GM11168 (cell line): Measurements from ENCODE around the gene JRKL.
"Not testable (repeated sequence)": the region's sequence is repeated elsewhere in the genome, so short reads cannot be mapped to it uniquely, and the experiment has no call there.

Experiments used
- in situ Hi-C: fragments of 300-500 bp; cut with MboI; formaldehyde crosslinking; loops from one replicate; pipeline ENCODE4 v1.12.0; 2022; ENCODE audit warnings: low sequenced_read_pairs; ENCODE audit not compliant: unreplicated experiment

The JRKL gene

DNA sequence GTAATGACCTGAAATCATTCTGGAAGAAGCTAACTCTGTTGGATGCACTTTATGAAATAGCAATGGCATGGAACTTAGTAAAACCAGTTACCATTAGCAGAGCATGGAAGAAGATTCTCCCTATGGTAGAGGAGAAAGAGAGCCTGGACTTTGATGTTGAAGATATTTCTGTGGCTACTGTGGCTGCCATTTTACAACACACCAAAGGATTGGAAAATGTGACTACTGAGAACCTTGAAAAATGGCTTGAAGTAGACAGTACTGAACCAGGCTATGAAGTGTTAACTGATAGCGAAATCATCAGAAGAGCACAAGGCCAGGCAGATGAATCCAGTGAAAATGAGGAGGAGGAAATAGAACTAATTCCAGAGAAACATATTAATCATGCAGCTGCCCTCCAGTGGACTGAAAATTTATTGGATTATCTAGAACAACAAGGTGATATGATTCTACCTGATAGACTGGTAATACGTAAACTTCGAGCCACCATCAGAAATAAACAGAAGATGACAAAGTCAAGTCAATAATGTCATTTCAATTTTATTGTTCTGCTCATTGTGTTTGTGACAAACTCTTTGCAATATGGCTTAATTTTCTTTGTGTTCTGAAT, 2.0 kb downstream of the JRKL start:
- in situ Hi-C loops, result loop anchor here (25.0 kb wide), 1 partner anchor 555 kb away; no protein-coding TSS in a partner anchor

- in situ Hi-C loops, result loop anchor here (25.0 kb wide), 1 partner anchor 557 kb away; no protein-coding TSS in a partner anchor
Measured at GRCh38 chr11:96393753-96394348, 4.0 kb downstream of the JRKL start.

DNA sequence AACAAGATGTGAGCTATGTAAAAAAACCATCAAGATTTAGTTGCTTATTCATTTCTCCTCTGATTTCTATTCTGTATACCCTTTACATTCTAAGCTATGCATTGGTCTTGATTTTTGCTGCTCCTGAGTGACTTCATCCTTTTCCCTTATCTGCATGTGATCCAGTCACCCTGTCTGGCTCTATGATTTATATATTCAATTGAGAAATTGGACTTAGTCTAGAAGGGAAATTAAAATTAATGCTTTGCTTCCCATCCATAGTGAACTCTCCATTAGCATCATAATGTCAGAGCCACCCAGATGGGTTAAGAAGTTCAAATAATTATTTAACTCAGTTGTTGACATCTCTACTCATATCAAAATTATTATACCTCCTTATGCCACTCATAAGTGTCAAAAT, 5.0 kb downstream of the JRKL start:
- in situ Hi-C loops, result loop anchor here (25.0 kb wide), 1 partner anchor 557 kb away; no protein-coding TSS in a partner anchor

- in situ Hi-C loops, result loop anchor here (25.0 kb wide), 1 partner anchor 559 kb away; no protein-coding TSS in a partner anchor
Measured at GRCh38 chr11:96396637-96397036, 6.8 kb downstream of the JRKL start.

DNA sequence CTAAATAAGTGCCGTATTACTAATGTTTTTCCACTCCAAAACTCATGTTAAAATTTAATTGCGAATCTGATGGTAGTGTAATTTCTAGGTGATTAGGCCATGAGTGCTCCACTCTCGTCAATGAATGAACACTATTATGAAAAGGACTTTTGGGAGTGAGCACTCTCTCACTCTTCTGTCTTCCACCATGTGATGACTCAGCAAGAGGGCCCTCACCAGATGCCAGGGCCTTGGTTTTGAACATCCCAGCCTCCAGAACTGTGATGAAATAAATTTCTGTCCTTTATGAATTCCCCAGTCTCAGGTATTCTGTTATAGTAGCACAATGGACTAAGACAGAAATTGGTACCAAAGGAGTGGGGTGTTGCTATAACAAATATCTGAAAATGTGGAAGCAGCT, 8.1 kb downstream of the JRKL start:
- in situ Hi-C loops, result loop anchor here (25.0 kb wide), 1 partner anchor 561 kb away; no protein-coding TSS in a partner anchor

DNA sequence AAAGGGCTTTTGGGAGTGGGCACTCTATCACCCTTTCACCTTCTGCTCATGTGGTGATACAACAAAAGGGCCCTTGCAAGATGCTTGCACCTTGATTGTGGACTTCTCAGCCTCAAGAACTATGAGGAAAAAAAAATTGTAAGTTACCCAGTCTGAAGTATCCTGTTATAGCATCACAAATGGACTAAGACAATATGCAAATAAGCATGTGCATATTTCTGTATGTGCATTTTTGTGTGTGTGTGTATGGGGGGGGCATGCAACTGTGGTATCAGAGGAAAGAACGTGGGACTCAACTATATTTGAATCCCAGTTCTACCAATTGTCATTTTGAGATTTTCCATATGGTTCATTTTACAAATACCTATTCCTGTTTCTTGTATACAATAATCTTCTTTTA, 10.9 kb downstream of the JRKL start:
- in situ Hi-C loops, result no loop called here

DNA sequence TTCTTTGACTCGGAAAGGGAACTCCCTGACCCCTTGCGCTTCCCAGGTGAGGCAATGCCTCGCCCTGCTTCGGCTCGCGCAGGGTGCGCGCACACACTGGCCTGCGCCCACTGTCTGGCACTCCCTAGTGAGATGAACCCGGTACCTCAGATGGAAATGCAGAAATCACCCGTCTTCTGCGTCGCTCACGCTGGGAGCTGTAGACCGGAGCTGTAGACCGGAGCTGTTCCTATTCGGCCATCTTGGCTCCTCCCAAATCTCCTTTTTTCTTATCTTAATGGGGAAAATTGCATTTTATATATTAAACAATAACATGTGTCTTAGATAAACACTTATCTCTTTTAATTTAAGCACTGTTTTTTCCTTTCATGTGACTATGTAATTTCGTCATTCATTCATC, 21.6 kb downstream of the JRKL start:
- in situ Hi-C loops, result not testable (repeated sequence)

DNA sequence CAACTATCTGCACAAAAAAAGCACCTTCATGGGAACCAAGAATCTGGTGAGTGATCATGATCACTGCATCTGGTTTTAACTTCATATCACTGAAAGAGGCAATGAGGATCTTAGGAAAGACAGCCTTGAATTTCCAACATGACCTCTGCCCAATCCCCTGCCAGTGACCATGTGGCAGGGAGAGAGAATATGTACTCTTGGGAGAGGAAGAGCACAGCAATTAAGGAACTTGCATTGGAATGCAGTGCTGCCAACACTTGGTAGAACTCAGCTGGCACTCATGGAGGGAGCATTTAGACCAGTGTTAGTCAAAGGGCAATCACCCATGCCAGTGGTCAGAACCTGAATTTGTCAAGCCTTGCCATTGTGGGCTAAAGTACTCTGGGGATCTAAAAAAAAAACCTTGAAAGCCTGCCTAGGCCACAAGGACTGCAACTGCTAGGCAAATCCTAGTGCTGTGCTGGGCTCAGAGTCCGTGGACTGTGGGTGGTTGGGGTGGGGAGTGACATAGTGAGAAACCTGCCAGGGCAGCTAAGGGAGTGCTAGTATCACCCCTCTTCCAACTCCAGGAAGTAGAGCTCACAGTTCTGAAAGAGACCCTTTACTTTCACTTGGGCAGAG, 23.1 kb downstream of the JRKL start:
- in situ Hi-C loops, result no loop called here

GRCh38 chr11:96413408-96413807, 23.6 kb downstream of the JRKL start:
- in situ Hi-C loops, result no loop called here

GRCh38 chr11:96424693-96425092, 34.9 kb downstream of the JRKL start:
- in situ Hi-C loops, result no loop called here

- in situ Hi-C loops, result no loop called here
Measured at GRCh38 chr11:96430668-96431067, 40.9 kb downstream of the JRKL start.

- in situ Hi-C loops, result not testable (repeated sequence)
Measured at GRCh38 chr11:96432654-96433053, 42.8 kb downstream of the JRKL start.
